ENCODE measurements around the gene DHRS11. TPM values are rescaled to one million over a fixed set of nuclear protein-coding genes. Genes with fewer than 3 reads are reported as not detected.

DHRS11 gene
- 5.2 and 7.6 TPM in 2 replicates for total RNA-seq

GRCh38 chr17:36591434-36592315 lies at the start of gene DHRS11:
Gene DHRS11 (plus strand): TSS chr17:36591879. CDS start chr17:36592010, 131 bp downstream.

GRCh38 chr17:36544307-36545076 lies 47.2 kb upstream of the DHRS11 start, which contains the start of gene GGNBP2:
Gene GGNBP2 (plus strand): TSS chr17:36544919. CDS start chr17:36545725, 806 bp downstream.

GRCh38 chr17:36601303-36602029 lies 9.8 kb downstream of the DHRS11 start, which contains the start of gene MRM1:
Gene MRM1 (plus strand): TSS chr17:36601583. CDS start chr17:36601811, 228 bp downstream.

Other genes starting within 250 kb of the DHRS11 start
- gene TBC1D3H, start 203.4 kb upstream of the DHRS11 start, total RNA-seq = not detected in 2 replicates
- gene ZNHIT3, start 105.2 kb upstream of the DHRS11 start, total RNA-seq = 26.6 and 31.9 TPM in 2 replicates
- gene MYO19, start 57.0 kb upstream of the DHRS11 start, total RNA-seq = 23.4 and 30.1 TPM in 2 replicates
- gene PIGW, start 56.9 kb upstream of the DHRS11 start, total RNA-seq = 0.69 and 2.2 TPM in 2 replicates
- gene GGNBP2, start 47.0 kb upstream of the DHRS11 start, total RNA-seq = 76.1 and 103 TPM in 2 replicates
- 2.7 and 3.6 TPM in 2 replicates for gene MRM1, start 9.7 kb downstream of the DHRS11 start, total RNA-seq